Activated CD4-positive, alpha-beta memory T cell treated with anti-CD3 and anti-CD28 coated beads for 36 hours (primary cell): Measurements from ENCODE around the gene OS9. TPM values are rescaled to one million over a fixed set of nuclear protein-coding genes. Genes with fewer than 3 reads are reported as not detected.
"Not testable (repeated sequence)": the region's sequence is repeated elsewhere in the genome, so short reads cannot be mapped to it uniquely, and the experiment has no call there.

Experiments
- CTCF ChIA-PET: fragments of 350-600 bp; sonication (Branson Sonifier 250); formaldehyde crosslinking; loops from one replicate; lab custom pipeline; 2021; ENCODE audit warnings: antibody characterized with exemption, inconsistent platforms; lab: Charles Lee
- POLR2A ChIA-PET: fragments of 350-600 bp; sonication (Branson Sonifier 250); formaldehyde crosslinking; loops from one replicate; lab custom pipeline; 2021; ENCODE audit warnings: antibody characterized with exemption; lab: Charles Lee
- DNase-seq: peaks from one replicate; pipeline ENCODE4 v3.0.0-alpha.2; 2020
- H3K27ac Mint-ChIP-seq: one replicate; pipeline ENCODE4 v1.8.0; 2021; ENCODE audit warnings: mixed read lengths
- H3K27me3 Mint-ChIP-seq: one replicate; pipeline ENCODE4 v1.8.0; 2021; ENCODE audit warnings: mixed read lengths
- H3K36me3 Mint-ChIP-seq: one replicate; pipeline ENCODE4 v1.8.0; 2021; ENCODE audit warnings: mixed read lengths
- H3K4me1 Mint-ChIP-seq: one replicate; pipeline ENCODE4 v1.8.0; 2021; ENCODE audit warnings: low read depth, mixed read lengths
- H3K4me3 Mint-ChIP-seq: one replicate; pipeline ENCODE4 v1.8.0; 2021; ENCODE audit warnings: mild to moderate bottlenecking, mixed read lengths
- H3K9me3 Mint-ChIP-seq: one replicate; pipeline ENCODE4 v1.8.0; 2021; ENCODE audit warnings: mixed read lengths
- intact Hi-C: fragments of 100-400 bp; cut with micrococcal nuclease; formaldehyde crosslinking; loops from one replicate; pipeline ENCODE4 v1.15.1; 2023
- total RNA-seq, 2 experiments: library from RNA; stranded (reverse); gene quantifications; one replicate each; pipeline ENCODE4 v1.2.3, GENCODE V29; 2021

OS9 gene
- total RNA-seq, 2 experiments from 2014 or later, result 73.4 to 74.8 TPM

DNA sequence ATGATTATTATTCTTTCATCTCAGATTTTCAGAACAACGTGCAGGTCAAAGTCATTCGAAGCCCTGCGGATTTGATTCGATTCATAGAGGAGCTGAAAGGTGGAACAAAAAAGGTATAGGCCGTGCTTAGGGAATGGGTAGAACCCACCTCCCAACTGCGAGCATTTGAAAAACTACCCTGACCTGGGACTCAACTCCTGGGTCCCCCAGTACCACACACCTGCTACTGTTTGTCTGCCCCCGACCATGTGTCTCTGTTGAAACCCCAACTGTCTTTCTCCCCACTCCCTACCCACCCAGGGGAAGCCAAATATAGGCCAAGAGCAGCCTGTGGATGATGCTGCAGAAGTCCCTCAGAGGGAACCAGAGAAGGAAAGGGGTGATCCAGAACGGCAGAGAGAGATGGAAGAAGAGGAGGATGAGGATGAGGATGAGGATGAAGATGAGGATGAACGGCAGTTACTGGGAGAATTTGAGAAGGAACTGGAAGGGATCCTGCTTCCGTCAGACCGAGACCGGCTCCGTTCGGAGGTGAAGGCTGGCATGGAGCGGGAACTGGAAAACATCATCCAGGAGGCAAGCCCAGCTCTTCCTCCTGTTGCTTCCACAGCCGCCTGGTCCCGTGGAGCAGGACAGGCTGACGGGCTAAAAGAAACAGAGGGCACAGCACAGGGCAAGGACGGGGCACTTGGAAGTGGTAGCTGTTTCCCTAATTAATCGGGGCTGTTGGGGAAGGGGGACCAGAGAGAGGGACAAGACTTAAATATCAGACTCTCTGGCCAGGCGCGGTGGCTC is 24.1 kb downstream of the OS9 start:
- POLR2A ChIA-PET, result no interaction called here
- H3K36me3 Mint-ChIP-seq, result peaks cover 43% of the 10 kb centered on the region

DNA sequence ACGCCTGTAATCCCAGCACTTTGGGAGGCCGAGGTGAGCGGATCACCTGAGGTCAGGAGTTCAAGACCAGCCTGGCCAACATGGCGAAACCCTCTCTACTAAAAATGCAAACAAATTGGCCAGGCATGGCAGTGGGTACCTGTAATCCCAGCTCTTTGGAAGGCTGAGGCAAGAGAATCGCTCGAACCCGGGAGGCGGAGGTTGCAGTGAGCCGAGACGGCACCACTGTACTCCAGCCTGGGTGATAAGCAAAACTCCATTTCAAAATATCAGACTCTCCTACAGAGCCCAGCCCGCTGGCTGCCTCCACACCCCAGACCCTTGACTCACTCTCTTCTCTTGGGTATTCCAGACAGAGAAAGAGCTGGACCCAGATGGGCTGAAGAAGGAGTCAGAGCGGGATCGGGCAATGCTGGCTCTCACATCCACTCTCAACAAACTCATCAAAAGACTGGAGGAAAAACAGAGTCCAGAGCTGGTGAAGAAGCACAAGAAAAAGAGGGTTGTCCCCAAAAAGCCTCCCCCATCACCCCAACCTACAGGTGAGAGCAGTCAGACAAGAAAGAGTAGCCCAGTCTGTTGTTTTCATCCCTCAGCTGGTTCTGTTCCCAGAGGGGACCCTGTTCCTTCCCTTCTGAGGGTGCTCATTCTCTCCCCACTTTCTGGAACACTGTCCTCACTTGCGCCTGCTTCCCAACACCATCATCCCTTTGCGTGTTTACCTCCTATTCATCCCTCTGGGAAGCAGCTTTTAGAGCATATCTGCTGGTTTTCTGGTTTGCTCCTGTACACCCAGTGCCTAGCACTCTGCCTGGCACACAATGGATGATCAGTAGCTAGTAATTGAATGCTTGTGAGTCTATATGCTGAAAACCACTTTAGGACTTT is 25.0 kb downstream of the OS9 start:
- Mint-ChIP-seq H3K4me3 (no peak overlapping the region), H3K4me1 (no peaks in the 10 kb centered on the region), H3K27ac (no peak overlapping the region), H3K9me3 (no peaks in the 10 kb centered on the region), H3K27me3 (no peaks in the 10 kb centered on the region), H3K36me3 (peaks cover 41% of the 10 kb centered on the region)
- no peak for DNase-seq
- intact Hi-C loops, result no loop called here
- POLR2A ChIA-PET, result no interaction called here
- CTCF ChIA-PET, result interaction anchor here (0.6 to 1.9 kb wide), 2 partner anchors 18 to 23 kb away, joined by 3 to 5 read pairs; no protein-coding TSS in a partner anchor

More for the DNA sequence above, 24.1 kb downstream of the OS9 start:
- CTCF ChIA-PET, result interaction anchor here (1.9 kb wide), 1 partner anchor 24 kb away, joined by 5 read pairs; no protein-coding TSS in a partner anchor
- Mint-ChIP-seq H3K9me3 (no peaks in the 10 kb centered on the region), H3K4me3 (no peak overlapping the region), H3K27me3 (no peaks in the 10 kb centered on the region), H3K27ac (no peak overlapping the region), H3K4me1 (no peaks in the 10 kb centered on the region)
- intact Hi-C loops, result no loop called here
- DNase-seq, result no peak

DNA sequence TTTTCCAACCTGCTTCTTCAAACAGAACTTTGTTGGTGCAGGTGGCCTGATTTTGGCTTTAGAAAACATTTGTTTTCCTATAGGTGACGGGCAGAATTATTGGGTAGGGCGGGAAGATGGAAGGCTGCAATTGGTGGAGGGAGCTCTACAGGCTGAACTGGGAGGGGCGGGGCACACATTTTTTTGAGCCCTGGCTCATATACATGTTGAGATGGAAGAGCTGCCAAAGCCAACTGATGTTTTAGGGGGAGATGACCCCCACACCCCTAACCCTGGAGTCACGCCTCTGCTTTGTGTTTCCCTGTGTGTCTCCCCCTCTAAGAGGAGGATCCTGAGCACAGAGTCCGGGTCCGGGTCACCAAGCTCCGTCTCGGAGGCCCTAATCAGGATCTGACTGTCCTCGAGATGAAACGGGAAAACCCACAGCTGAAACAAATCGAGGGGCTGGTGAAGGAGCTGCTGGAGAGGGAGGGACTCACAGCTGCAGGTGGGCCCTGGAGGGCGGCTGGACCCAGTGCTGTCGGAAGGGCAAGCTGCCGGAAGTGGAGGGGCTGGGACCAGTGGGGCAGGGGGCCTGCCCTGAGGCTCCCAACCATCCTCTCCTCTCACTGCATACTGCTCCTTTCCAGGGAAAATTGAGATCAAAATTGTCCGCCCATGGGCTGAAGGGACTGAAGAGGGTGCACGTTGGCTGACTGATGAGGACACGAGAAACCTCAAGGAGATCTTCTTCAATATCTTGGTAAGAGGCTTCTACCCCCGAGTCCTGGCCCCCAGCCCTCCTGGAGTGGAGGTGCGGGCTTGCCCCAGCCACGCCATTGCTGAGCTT is 26.1 kb downstream of the OS9 start:
- Mint-ChIP-seq H3K27me3 (no peaks in the 10 kb centered on the region), H3K9me3 (no peaks in the 10 kb centered on the region), H3K27ac (no peak overlapping the region), H3K36me3 (peaks cover 40% of the 10 kb centered on the region), H3K4me3 (no peak overlapping the region), H3K4me1 (no peaks in the 10 kb centered on the region)
- CTCF ChIA-PET, result interaction anchor here (1.9 kb wide), 1 partner anchor 22 kb away, joined by 5 read pairs; no protein-coding TSS in a partner anchor
- POLR2A ChIA-PET, result interaction anchor here (1.5 kb wide), 1 partner anchor 22 kb away, joined by 3 read pairs; no protein-coding TSS in a partner anchor
- intact Hi-C loops, result no loop called here
- no peak for DNase-seq

DNA sequence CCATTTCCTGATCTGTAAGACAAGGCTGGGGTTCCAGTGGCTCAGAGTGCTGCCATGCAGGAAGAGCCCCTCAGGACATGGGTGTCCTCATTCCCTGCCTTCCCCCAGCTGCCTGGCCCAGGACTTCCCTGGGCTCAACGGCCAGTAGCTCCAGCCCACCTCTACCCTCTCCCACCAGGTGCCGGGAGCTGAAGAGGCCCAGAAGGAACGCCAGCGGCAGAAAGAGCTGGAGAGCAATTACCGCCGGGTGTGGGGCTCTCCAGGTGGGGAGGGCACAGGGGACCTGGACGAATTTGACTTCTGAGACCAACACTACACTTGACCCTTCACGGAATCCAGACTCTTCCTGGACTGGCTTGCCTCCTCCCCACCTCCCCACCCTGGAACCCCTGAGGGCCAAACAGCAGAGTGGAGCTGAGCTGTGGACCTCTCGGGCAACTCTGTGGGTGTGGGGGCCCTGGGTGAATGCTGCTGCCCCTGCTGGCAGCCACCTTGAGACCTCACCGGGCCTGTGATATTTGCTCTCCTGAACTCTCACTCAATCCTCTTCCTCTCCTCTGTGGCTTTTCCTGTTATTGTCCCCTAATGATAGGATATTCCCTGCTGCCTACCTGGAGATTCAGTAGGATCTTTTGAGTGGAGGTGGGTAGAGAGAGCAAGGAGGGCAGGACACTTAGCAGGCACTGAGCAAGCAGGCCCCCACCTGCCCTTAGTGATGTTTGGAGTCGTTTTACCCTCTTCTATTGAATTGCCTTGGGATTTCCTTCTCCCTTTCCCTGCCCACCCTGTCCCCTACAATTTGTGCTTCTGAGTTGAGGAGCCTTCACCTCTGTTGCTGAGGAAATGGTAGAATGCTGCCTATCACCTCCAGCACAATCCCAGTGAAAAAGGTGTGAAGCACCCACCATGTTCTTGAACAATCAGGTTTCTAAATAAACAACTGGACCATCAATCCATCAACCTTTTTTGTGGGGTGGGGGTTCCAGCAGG is 27.0 kb downstream of the OS9 start:
- intact Hi-C loops, result no loop called here
- POLR2A ChIA-PET, result interaction anchor here (1.5 kb wide), 1 partner anchor 21 kb away, joined by 3 read pairs; no protein-coding TSS in a partner anchor
- H3K9me3 Mint-ChIP-seq, result no peaks in the 10 kb centered on the region
- no peak for DNase-seq
- no peak overlapping the region for H3K4me3 Mint-ChIP-seq
- H3K27me3 Mint-ChIP-seq, result no peaks in the 10 kb centered on the region
- peaks cover 39% of the 10 kb centered on the region for H3K36me3 Mint-ChIP-seq
- no peak overlapping the region for H3K27ac Mint-ChIP-seq
- CTCF ChIA-PET, result no interaction called here
- no peaks in the 10 kb centered on the region for H3K4me1 Mint-ChIP-seq

DNA sequence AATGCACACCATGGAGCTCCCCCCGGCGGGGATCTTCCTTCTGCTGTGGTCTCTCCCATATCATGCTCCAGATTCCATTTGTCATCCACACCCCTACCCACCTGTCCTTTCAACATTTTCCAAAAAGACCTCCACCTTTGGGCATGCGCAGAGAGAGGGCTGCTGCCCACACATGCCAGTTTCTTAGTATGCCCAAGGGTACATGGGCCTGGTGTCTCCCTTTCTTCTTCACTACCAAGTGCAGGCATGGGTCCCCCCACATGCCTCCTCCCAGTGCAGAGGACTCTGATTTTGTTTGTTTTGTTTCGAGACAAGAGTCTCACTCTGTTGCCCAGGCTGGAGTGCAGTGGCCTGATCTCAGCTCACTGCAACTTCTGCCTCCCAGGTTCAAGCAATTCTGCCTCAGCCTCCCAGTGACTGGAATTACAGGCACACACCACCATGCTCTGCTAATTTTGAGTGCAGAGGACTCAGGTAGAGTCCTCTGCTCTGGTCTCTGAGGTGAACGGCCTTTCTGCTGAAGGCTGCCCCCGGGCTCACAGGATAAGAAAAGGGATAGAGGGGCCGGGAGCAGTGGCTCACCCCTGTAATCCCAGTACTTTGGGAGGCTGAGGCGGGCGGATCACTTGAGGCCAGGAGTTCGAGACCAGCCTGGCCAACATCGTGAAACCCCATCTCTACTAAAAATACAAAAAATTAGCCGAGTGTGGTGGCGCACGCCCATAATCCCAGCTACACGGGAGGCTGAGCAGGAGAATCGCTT is 28.1 kb downstream of the OS9 start:
- H3K4me1 Mint-ChIP-seq, intact Hi-C loops, DNase-seq, H3K4me3 Mint-ChIP-seq, H3K27me3 Mint-ChIP-seq, CTCF ChIA-PET, H3K9me3 Mint-ChIP-seq: not testable (repeated sequence)
- peaks cover 43% of the 10 kb centered on the region for H3K36me3 Mint-ChIP-seq
- H3K27ac Mint-ChIP-seq, result peak overlapping the region; percentile 34
- POLR2A ChIA-PET, result interaction anchor here (0.5 kb wide), 1 partner anchor 119 kb away, joined by 3 read pairs; no protein-coding TSS in a partner anchor

DNA sequence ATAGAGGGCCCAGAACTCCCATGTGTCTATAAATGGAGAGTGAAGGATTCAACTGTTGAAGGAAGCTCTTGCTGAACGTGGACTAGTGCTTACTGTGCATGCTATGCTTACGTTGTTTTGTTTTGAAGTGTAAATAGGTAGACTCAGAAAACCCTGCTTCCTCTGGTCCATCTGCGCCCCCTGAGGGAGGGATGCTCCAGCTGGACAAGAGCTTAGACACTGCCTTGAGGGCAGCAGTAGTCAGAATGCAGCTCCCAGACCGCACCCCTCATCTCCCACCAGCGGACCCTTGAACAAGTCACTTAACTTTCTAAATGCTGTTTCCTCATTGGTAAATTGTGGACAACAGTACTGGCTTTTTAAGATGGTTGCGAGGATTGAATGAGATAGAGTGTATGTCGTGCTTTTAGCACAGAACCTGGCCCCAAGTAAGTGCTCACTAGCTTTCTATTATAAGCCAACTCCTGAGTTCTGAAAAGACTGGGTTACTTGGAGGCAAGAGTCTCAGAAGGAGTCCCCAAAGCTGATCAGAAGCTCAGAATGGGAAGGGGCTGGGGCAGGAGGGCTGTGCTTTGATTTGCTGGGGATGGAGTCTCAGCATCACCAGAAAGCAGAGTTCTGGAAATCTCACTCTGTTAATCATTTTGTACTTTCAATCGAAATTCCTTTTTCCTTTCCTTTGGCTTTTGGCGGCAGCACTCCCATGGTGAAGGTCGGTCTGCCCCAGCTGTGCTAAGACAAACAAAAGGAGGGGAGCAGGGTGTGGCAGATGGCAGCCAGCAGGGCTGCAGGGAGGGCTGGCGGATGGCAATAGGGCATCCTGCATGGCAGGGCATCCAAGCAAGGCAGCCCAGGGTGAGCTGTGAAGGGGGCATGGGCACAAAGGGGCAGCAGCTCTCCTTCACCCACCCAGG is 29.0 kb downstream of the OS9 start:
- Mint-ChIP-seq H3K36me3 (peaks cover 44% of the 10 kb centered on the region), H3K4me1 (no peaks in the 10 kb centered on the region)
- POLR2A ChIA-PET, result interaction anchor here (0.5 to 0.6 kb wide), 2 partner anchors 98 to 119 kb away, joined by 3 to 4 read pairs; no protein-coding TSS in a partner anchor

DNA sequence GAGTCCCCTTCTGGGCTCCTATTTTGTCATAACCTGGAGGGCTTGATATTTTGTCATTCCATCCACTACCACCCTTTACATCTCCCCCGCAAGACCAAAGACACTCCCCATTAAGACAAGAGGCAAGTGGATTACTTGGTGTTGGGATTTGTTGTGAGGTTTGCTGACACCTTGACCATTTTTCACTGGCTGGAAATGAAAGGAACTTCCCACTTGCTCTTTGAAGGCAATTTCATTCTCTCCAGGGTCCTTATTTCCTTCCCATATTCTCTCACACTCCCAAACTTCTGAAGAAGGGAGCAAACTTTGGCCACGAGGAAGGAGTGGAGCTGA is 29.7 kb downstream of the OS9 start:
- Mint-ChIP-seq H3K36me3 (peaks cover 44% of the 10 kb centered on the region), H3K9me3 (no peaks in the 10 kb centered on the region), H3K27me3 (no peaks in the 10 kb centered on the region), H3K4me1 (no peaks in the 10 kb centered on the region), H3K27ac (peak overlapping the region; percentile 10), H3K4me3 (no peak overlapping the region)
- ChIA-PET POLR2A (interaction anchor here (0.6 kb wide), 1 partner anchor 16 kb away, joined by 5 read pairs; no protein-coding TSS in a partner anchor), CTCF (no interaction called here)
- DNase-seq, result no peak
- intact Hi-C loops, result no loop called here

More for the DNA sequence above, 29.0 kb downstream of the OS9 start:
- Mint-ChIP-seq H3K27me3 (no peaks in the 10 kb centered on the region), H3K4me3 (no peak overlapping the region), H3K9me3 (no peaks in the 10 kb centered on the region), H3K27ac (peak overlapping the region; percentile 34)
- CTCF ChIA-PET, result interaction anchor here (0.6 kb wide), 1 partner anchor 139 kb away, joined by 3 read pairs; no protein-coding TSS in a partner anchor
- intact Hi-C loops, result no loop called here
- no peak for DNase-seq

DNA sequence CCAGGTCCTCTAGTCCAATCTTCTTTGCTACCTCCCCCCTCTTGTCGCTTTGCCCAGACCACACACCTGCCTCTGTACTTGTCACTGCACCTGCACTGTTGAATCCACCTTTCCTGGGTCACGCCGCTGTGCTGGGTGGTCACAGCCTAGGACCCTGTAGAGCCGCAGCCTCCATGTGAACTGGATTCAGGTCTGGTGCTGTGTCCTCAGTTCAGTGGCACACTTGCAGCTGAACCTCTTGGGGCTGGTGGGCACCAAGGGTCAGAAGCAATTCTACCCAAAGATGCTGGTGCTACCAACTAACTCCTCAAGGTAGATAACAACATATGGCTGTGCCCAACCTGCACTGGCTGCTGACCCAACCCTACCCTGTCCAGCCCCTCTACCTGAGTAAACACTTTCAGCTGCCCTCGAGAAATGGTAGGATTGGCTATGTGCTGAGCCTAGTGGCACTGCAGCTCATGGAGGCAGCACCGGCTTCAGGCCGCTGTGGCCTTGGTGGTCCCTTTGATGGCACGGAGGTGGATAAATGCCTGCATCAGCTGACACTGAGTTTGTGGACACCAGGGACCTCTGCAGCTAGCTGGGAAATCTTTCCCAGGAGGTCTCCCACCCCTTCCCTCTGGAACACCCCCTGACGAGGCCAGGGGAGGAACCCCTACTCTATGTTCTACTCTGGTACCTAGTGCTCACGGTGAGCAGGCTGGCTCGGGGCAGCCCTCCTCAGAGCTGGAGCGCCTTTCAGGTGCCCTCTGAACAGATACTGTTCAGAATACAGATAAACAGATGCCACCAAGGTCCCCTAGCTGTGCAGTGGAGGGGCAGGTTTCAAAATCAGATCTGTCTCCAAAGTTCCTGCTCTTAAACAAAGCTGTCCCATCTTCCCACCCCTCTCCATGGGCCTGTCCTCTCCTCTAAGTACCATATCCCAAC is 30.3 kb downstream of the OS9 start:
- Mint-ChIP-seq H3K4me3 (no peak overlapping the region), H3K27ac (peak overlapping the region; percentile 64)
- intact Hi-C loops, result no loop called here

More for the DNA sequence above, 30.3 kb downstream of the OS9 start:
- Mint-ChIP-seq H3K4me1 (no peaks in the 10 kb centered on the region), H3K27me3 (no peaks in the 10 kb centered on the region), H3K9me3 (no peaks in the 10 kb centered on the region), H3K36me3 (peaks cover 42% of the 10 kb centered on the region)
- CTCF ChIA-PET, result interaction anchor here (1.0 kb wide), 1 partner anchor 11 kb away, joined by 6 read pairs; no protein-coding TSS in a partner anchor
- POLR2A ChIA-PET, result interaction anchor here (0.6 to 1.2 kb wide), 2 partner anchors 13 to 16 kb away, joined by 5 to 6 read pairs; no protein-coding TSS in a partner anchor
- DNase-seq, result no peak
